Measurements from ENCODE around the gene ZNF276. TPM values are rescaled to one million over a fixed set of nuclear protein-coding genes. Genes with fewer than 3 reads are reported as not detected.
"Not testable (repeated sequence)": the region's sequence is repeated elsewhere in the genome, so short reads cannot be mapped to it uniquely, and the experiment has no call there.

The ZNF276 gene
- total and polyA plus RNA-seq, 7 donors: 7.6 to 13.6 (median 11.5) TPM

DNA sequence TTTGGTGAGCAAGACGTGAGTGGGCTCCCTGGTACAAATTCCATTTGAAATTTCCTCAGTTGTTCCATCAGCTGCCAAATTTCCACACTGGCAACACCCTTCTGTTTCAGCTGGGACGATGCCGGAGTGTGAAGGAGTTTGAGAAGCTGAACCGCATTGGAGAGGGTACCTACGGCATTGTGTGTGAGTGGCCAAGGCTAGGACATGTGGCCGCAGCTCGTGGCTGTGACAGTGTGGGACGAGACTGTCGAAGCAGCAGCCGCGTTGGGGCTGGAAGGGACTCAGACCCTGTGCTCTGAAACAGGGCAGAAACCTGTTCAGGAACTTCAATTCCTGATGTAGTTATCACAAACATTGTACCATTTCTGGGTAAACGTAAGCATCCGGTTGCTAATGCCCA is 32.2 kb upstream of the ZNF276 start:
- H3K9me3 ChIP-seq: no peaks in the 10 kb centered on the region
- no peak for DNase-seq

DNA sequence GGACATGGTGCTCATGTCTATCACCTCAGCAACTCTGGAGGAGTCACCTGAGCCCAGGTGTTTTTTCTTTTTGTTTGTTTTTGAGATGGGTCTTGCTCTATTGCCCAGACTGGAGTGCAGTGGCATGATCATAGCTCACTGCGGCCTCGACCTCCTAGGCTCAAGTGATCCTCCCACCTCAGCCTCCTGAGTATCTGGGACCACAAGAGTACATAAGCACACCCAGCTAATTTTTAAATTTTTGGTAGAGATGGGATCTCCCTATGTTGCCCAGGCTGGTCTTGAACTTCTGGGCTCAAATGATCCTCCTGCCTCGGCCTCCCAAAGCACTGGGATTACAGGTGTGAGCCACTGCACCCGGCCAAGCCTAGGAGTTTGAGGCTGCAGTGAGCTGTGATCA is 31.7 kb upstream of the ZNF276 start:
- H3K9me3 ChIP-seq; intact Hi-C loops (cut with DNase I); H3K27me3 ChIP-seq (ENCODE audit: insufficient read depth in 3 of 3, low read length in 2 of 3); H3K4me3 ChIP-seq; DNase-seq; H3K27ac ChIP-seq; ATAC-seq: not testable (repeated sequence)
- H3K36me3 ChIP-seq (ENCODE audit: insufficient read depth in 1 of 2, low read depth in 1 of 2): peaks cover 8 to 55% of the 10 kb centered on the region in 2 donors
- peaks cover 14% of the 10 kb centered on the region for H3K4me1 ChIP-seq
- 79 to 93% (median 89%) methylated on average over 4 of the region's 4 CpGs for WGBS, 3 donors

More for the DNA sequence above, 32.2 kb upstream of the ZNF276 start:
- intact Hi-C loops (cut with DNase I): no loop called here
- no peaks in the 10 kb centered on the region for H3K27me3 ChIP-seq (ENCODE audit: insufficient read depth in 3 of 3, low read length in 2 of 3)
- TF ChIP-seq, protein P1, sequence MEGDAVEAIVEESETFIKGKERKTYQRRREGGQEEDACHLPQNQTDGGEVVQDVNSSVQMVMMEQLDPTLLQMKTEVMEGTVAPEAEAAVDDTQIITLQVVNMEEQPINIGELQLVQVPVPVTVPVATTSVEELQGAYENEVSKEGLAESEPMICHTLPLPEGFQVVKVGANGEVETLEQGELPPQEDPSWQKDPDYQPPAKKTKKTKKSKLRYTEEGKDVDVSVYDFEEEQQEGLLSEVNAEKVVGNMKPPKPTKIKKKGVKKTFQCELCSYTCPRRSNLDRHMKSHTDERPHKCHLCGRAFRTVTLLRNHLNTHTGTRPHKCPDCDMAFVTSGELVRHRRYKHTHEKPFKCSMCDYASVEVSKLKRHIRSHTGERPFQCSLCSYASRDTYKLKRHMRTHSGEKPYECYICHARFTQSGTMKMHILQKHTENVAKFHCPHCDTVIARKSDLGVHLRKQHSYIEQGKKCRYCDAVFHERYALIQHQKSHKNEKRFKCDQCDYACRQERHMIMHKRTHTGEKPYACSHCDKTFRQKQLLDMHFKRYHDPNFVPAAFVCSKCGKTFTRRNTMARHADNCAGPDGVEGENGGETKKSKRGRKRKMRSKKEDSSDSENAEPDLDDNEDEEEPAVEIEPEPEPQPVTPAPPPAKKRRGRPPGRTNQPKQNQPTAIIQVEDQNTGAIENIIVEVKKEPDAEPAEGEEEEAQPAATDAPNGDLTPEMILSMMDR (IDR thresholded peaks at IDR 0.05): no peak
- H3K36me3 ChIP-seq (ENCODE audit: insufficient read depth in 1 of 2, low read depth in 1 of 2): peaks cover 8 to 50% of the 10 kb centered on the region in 2 donors
- no peak overlapping the region for H3K4me3 ChIP-seq
- ATAC-seq: no peak
- H3K4me1 ChIP-seq: peaks cover 14% of the 10 kb centered on the region
- WGBS, 3 donors: 92 to 95% (median 92%) methylated on average over 13 of the region's 13 CpGs
- H3K27ac ChIP-seq: no peak overlapping the region

DNA sequence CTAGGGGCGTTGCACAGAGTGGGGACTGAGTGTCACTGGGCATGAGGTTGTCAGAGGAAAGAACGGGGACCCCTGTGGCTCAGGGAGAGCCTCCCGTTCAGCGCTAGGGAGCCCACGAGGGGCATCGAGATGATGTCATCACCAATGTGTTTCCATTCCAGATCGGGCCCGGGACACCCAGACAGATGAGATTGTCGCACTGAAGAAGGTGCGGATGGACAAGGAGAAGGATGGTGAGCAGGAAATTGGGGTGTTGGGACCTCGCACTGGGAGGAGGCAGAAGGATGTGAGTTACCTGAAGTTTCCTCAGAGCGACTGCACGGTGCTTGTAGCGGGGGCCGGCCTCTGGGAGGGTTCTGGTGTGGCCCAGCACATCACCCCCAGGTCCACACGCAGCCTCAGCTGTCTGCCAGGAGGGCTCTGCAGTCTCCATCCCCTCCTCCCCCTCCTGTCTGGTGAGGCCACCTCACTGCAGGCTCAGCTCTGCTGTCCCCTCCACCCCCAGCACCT is 30.9 kb upstream of the ZNF276 start:
- peaks cover 9 to 60% of the 10 kb centered on the region in 2 donors for H3K36me3 ChIP-seq (ENCODE audit: insufficient read depth in 1 of 2, low read depth in 1 of 2)
- TF ChIP-seq, protein P1 (IDR thresholded peaks at IDR 0.05): no peak
- ATAC-seq: no peak
- no peak overlapping the region for H3K4me3 ChIP-seq
- H3K9me3 ChIP-seq: no peaks in the 10 kb centered on the region
- peaks cover 14% of the 10 kb centered on the region for H3K4me1 ChIP-seq
- peak in 1 of 2 donors; percentile 46 for DNase-seq
- no peak overlapping the region for H3K27ac ChIP-seq
- intact Hi-C loops (cut with DNase I): no loop called here
- H3K27me3 ChIP-seq (ENCODE audit: insufficient read depth in 3 of 3, low read length in 2 of 3): no peaks in the 10 kb centered on the region
- WGBS, 3 donors: 85 to 91% (median 88%) methylated on average over 14 to 16 of the region's 16 CpGs

DNA sequence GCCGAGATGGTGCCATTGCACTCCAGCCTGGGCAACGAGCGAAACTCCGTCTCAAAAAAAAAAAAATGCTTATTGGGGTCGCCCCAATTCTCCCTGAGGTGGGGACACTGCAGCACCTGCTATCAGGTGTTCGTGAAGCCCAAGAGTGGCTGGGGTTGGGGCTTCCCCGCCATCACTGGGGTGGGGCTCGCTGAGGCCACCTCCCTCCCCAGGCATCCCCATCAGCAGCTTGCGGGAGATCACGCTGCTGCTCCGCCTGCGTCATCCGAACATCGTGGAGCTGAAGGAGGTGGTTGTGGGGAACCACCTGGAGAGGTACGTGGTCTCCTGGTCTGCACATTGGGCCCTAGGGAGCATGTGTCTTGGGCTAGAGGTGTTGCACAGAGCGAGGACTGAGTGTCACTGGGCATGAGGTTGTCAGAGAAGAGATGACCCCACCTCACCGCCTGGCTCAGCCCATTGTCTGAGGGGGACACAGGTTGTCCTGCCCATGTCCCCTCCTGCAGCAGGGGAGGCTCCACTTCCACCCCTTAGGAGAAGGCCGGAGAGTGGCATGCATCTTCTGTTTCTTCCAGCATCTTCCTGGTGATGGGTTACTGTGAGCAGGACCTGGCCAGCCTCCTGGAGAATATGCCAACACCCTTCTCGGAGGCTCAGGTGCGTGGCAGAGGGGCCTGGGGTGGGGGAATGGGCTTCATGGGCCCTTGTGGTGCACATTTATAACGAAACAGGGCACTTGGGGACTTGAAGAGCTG is 29.9 kb upstream of the ZNF276 start:
- no peak for DNase-seq
- TF ChIP-seq, protein P1 (IDR thresholded peaks at IDR 0.05): no peak
- no peaks in the 10 kb centered on the region for H3K9me3 ChIP-seq
- no peaks in the 10 kb centered on the region for H3K27me3 ChIP-seq (ENCODE audit: insufficient read depth in 3 of 3, low read length in 2 of 3)
- H3K27ac ChIP-seq: no peak overlapping the region
- 93 to 95% (median 94%) methylated on average over 21 of the region's 21 CpGs for WGBS, 3 donors
- intact Hi-C loops (cut with DNase I): no loop called here
- peaks cover 12% of the 10 kb centered on the region for H3K4me1 ChIP-seq
- H3K36me3 ChIP-seq (ENCODE audit: insufficient read depth in 1 of 2, low read depth in 1 of 2): peaks cover 11 to 66% of the 10 kb centered on the region in 2 donors
- H3K4me3 ChIP-seq: no peak overlapping the region
- ATAC-seq: no peak

DNA sequence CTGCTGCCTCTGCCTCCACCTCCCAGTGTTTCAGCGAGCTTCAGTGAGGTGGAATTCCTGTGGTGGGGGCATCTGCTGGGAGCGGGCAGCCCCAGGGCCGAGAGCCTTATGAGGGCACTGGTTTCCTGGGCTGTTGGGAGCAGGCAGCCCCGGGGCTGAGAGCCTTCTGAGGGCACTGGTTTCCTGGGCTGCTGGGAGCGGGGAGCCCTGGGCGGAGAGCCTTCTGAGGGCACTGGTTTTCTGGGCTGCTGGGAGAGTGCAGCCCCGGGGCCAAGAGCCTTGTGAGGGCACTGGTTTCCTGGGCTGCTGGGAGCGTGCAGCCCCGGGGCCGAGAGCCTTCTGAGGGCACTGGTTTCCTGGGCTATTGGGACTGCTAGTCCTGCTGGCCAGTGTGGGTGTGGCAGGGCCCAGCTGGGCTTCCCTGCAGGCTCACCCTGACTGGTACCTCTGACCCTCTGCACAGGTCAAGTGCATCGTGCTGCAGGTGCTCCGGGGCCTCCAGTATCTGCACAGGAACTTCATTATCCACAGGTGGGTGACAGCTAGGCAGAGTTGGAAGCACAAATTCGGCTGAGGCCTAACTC is 29.3 kb upstream of the ZNF276 start:
- DNase-seq: no peak
- ATAC-seq: no peak
- no peak overlapping the region for H3K4me3 ChIP-seq
- TF ChIP-seq, protein P1 (IDR thresholded peaks at IDR 0.05): no peak
- intact Hi-C loops (cut with DNase I): no loop called here
- peaks cover 11 to 66% of the 10 kb centered on the region in 2 donors for H3K36me3 ChIP-seq (ENCODE audit: insufficient read depth in 1 of 2, low read depth in 1 of 2)
- no peak overlapping the region for H3K27ac ChIP-seq
- no peaks in the 10 kb centered on the region for H3K27me3 ChIP-seq (ENCODE audit: insufficient read depth in 3 of 3, low read length in 2 of 3)
- WGBS, 3 donors: 93 to 94% (median 93%) methylated on average over 13 of the region's 13 CpGs
- H3K9me3 ChIP-seq: no peaks in the 10 kb centered on the region
- H3K4me1 ChIP-seq: peaks cover 12% of the 10 kb centered on the region

Data from psoas muscle (tissue), 8 donors.